Measurements from ENCODE around the gene TGM6.
"Not testable (repeated sequence)": the region's sequence is repeated elsewhere in the genome, so short reads cannot be mapped to it uniquely, and the experiment has no call there.

The TGM6 gene

DNA sequence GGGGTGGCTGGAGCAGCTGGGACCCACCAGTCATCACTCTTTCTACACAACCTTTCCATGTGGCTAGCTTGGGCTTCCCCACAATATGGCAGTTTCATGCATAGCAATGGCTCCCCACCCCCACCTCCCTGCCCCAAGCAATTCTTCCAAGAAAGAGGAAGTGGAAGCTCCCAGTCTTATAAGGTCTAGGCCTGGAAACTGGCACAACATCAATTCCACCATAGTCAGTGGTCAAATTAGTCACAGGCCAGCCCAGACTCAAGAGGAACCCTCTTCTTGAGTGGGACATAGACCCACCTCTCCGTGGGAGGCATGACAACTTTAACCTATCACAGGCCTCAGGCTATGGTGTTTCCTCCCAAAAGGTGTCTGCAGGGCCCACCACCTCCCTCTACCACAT, 17.7 kb downstream of the TGM6 start:
- DNase-seq (ENCODE audit: low spot score): no peak

DNA sequence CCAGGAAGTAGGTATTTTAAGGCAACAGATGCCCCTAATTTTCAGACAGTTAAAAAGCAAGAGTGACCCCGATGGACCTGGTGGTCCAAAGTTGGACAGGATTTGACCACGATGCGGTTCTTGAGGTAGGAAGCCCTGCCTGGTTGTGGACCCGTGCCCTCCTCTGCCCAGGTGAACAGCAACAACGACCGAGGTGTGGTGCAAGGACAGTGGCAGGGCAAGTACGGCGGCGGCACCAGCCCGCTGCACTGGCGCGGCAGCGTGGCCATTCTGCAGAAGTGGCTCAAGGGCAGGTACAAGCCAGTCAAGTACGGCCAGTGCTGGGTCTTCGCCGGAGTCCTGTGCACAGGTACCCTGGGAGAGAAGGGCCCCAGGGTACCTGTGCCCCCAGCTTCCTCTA, 18.7 kb downstream of the TGM6 start:
- no peak for DNase-seq (ENCODE audit: low spot score)

DNA sequence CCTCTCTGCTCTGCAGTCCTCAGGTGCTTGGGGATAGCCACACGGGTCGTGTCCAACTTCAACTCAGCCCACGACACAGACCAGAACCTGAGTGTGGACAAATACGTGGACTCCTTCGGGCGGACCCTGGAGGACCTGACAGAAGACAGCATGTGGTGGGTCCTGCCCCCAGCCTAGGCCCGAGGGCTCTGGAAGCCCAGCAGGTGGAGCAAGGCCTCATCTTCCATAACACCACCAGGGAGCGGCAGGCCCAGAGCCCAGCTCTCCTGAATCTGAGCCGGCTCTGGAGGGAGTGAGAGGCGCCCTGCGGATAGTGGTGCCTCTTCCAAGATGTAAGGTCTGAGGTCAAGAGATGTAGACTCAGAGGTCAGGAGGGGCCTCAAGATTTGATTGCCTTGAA, 19.6 kb downstream of the TGM6 start:
- DNase-seq (ENCODE audit: low spot score): no peak

DNA sequence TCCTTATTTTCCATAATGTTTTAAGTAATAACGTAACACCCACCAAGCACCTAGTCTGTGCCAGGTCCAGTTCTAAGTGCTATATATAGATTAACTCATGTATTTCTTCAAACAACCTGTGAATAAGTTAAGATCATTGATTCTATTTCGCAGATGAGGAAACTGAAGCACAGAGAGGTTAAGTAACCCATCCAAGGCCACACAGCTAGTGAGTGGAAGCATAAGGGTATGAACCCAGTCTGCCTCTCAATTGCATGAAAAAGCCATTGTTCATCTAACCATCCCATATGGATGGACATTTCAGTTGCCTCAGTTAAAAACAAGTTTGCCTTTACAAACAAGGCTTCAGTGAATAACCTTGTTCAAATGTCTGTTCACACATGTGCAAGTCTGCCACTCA, 20.8 kb downstream of the TGM6 start:
- no peak for DNase-seq (ENCODE audit: low spot score)

DNA sequence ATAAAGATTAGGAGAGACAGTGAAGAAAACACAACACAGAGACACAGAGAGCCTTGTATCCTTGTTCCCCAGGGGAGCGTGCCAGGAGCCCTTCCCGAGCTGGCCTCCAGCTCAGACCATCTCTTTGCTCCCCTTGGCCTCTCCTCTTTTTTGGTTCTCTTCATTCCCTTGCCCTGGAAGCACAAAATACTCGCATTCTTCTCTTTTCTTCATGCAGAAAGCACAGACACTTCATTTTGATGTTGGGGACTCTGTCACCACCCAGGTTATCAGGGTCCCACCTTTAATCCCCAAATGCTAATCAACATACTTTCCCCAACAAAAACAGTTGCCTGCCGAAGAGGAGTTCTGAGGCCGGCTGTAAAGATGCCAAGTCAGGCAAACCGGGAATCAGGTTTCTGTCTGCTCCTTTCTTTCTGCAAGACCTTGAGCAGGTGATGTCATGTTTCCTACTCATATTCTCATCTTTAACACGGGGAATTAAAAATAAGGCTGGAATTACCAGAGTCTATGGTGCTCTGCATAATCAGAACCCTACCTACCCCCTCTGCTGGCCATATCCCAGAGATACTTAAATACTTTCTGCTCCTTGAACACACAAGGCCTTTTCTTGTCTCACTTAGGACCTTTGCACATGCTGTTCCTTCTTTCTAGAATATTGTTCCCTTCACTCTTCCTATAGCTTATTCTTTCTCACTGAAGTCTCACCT, 21.7 kb downstream of the TGM6 start:
- peak; percentile 72 for DNase-seq (ENCODE audit: low spot score)

DNA sequence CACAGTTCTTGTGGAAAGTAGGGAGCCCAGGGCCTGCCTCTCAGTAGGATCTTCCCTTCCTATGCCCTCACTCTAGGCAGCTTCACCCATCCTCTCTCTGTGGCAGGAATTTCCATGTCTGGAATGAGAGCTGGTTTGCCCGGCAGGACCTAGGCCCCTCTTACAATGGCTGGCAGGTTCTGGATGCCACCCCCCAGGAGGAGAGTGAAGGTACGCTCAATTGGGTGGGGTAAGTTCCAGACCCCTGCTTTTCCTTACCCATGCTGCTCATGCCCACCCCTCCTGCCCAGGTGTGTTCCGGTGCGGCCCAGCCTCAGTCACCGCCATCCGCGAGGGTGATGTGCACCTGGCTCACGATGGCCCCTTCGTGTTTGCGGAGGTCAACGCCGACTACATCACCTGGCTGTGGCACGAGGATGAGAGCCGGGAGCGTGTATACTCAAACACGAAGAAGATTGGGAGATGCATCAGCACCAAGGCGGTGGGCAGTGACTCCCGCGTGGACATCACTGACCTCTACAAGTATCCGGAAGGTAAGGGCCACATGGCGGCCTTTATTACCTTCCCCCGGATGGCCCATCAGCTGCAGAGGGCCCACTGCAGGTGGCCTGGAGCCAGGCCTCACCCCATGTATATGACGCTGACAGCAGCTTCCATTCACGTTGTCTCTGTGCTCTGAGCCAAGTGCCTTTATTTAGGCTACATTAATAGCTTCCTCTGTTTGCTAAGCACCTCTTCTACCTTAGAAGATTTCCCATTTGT, 22.8 kb downstream of the TGM6 start:
- DNase-seq (ENCODE audit: low spot score): no peak

DNA sequence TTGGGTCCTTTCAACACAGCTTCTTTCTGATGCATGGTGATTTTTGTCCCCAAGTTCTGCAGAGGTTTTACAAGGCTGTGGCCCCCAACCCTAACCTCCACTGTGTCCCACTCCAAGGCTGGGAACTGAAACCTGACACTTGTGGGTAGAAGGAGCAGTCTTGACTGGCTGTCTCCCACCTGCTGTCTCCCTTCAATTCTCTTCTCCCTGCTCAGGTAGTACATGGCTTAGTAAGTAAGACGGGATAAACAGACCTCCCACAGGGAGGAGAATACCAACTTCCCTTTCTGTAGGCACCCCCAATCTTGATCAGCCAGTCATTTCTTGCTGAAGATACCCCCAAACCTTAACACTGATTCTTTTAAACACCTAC, 25.0 kb downstream of the TGM6 start:
- DNase-seq (ENCODE audit: low spot score): no peak

DNA sequence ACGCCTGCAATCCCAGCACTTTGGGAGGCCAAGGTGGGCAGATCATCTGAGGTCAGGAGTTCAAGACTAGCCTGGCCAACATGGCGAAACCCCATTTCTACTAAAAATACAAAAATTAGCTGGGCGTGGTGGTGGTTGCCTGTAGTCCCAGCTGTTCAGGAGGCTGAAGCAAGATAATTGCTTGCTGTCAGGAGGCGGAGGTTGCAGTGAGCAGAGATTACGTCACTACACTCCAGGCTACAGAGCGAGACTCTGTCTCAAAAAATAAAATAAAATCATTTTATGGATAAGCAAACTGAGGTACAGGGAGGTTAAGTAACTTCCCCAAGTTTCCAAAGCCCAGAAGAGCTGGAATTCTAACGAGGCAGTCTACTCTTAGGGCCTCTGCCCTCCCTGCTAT, 26.7 kb downstream of the TGM6 start:
- DNase-seq (ENCODE audit: low spot score): not testable (repeated sequence)

DNA sequence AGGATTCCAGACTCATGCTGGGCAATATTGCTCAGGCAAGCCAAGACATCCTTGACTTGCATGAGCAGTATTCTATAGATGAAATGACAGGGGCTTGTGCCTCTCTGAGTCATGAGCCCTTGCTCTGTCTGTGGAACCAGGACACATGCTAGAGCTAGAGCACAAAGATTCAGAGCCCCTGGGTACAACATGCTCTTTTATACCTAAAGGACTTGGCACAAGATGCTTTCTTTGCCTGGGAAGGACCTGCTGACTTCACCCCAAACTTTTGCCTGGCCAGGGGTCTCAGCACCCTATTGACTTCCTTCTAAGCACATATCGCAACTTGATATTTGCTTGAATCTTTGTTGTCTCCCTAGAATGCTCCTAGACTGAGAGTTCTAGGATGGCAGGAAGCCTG, 27.4 kb downstream of the TGM6 start:
- DNase-seq (ENCODE audit: low spot score): no peak

DNA sequence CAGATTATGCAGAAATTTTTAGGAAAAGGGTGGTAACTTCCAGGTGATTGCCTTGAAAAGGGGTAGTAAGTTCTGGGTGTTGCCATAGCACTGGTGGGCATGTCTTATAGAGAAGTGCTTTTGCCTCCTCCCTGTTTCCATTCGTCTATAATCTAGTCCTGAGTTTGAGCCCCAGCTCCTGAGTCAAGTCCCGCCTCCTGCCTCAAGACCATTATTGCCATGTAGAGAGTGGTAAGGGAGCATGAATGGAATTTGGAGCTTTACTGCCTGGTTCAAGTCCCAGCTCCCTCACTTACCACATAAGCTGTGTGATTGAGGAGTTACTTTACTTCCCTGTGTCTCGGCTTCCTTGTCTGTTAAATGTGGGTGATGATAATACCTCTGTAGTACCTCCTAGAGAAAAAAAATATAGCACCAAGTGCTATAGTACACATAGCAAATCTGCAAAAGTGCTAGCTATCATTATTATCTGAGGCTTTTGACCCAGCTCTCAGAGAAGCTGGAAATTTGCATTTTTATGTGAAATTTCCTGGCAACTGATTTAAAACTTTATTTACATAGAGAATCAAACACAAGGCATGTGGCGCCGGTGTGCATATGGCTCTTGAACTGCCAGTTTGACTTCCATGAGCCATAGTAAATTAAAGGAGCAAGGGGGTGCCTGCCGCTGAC, 36.0 kb downstream of the TGM6 start:
- DNase-seq (ENCODE audit: low spot score): no peak

DNA sequence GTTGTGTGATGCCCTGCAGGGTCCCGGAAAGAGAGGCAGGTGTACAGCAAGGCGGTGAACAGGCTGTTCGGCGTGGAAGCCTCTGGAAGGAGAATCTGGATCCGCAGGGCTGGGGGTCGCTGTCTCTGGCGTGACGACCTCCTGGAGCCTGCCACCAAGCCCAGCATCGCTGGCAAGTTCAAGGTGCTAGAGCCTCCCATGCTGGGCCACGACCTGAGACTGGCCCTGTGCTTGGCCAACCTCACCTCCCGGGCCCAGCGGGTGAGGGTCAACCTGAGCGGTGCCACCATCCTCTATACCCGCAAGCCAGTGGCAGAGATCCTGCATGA, 36.5 kb downstream of the TGM6 start:
- DNase-seq (ENCODE audit: low spot score): no peak

DNA sequence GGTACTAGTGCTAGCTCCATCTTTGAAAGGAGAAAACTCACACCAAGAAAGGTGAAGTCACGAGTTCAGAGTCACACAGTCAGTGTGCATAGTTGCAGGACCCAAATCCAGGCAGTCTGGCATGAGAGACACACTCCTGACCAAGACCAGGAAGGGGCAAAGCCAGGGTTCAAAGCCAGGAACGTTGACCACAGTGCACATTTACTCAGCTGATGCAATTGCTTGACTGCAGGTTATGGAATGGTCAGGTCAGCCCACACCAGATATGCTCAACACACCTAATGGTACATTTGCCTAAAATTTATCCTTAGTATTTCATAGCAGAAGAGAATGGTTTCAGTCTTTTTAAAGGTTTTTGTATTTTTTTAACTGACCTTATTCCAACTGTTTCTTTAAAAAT, 37.7 kb downstream of the TGM6 start:
- no peak for DNase-seq (ENCODE audit: low spot score)

DNA sequence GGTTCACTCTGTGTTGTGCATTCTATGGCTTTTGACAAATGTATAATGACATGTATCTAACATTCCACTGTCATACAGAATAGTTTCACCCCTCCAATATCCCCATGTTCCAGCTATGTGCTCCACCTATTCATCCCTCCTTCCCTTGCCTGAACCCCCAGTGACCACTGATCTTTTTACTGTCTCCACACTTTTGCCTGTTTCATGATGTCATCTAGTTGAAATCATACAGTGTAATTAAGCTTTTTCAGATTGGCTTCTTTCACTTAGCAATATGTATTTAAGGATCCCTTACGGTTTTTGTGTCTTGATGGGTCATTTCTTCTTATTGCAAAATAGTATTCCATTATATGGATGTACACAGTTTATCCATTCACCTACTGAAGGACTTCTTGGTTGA, 39.8 kb downstream of the TGM6 start:
- DNase-seq (ENCODE audit: low spot score): no peak

DNA sequence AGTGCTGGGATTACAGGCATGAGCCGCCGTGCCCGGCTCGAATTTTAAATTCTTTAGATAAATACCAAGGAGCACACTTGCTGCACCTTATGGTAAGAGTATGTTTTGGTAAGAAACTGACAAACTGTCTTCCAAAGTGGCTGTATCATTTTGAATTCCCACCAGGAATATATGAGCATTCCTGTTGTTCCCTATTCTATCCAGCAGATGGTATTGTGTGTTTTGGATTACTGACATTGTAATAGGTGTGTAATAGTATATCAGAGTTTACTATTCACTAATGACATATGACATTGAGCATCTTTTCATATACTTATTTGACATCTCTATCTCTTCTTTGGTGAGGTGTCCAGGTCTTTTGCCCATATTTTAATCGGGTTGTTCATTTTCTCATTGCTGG, 40.5 kb downstream of the TGM6 start:
- DNase-seq (ENCODE audit: low spot score): no peak

DNA sequence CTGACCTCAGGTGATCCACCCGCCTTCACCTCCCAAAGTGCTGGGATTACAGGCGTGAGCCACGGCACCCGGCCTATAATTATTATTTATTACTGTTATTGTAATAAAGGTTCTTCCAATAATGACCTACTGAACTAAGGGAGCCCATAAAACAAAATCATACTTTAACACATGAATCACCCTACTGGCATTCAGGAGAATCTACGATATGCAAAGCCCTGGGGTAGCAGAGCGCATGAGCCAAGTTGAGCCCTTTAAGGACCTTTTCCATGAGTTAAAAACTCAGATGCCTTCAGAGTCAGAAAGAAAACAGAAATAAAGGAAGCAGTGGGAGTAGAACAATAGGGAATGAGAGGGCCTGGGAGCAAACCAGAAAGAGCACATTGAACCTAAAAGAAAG, 48.4 kb downstream of the TGM6 start:
- DNase-seq (ENCODE audit: low spot score): no peak

DNA sequence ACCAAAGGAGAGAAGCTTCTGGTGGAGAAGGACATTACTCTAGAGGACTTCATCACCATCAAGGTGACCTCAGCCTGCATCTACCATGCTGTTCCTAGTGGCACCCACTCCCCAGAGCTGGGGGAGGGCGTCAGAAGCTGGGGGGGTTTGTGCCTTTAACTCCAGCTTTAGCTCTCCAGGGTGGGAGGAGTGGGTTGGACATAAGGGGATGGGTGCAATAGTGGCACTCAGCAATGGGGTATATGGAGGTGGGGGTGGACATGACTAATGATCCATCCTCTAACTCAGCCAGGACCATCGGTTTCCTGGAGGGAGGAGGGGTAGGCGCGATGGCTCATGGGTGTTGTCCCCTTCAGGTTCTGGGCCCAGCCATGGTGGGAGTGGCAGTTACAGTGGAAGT, 49.8 kb downstream of the TGM6 start:
- DNase-seq (ENCODE audit: low spot score): no peak

DNA sequence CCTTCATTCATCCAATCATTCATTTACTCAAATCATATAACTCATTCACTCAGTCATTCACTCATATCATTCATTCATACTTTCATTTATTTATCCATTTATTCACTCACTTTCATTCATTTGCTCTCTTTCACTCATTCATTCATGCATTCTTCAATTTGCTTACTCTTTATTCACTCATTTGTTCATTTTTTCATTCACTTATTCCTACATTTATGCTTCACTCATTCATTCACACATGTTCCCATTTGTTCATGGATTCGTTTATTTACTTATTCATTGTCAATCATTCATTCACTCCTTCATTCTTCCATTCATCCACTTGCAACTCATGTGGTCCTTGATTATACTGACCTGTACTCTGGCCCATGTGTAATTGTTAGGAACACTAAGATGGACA, 50.5 kb downstream of the TGM6 start:
- DNase-seq (ENCODE audit: low spot score): no peak

DNA sequence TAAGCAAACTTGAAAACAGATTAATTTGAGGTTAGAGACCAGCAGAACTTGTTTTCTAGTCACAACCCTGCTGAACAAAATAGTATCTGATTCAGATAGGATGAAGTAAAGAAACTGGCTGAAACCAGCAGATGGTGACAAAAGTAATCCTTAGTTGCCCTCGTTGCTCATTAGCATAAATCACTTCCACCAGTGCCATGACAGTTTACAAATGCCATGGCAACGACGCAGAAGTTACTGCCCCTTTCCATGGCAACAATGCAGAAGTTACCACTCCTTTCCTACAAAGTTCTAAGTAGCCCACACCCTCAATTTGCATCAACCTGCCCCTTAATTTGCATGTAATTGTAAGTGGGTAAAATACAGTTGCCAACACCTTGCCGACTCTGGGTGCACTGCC, 66.1 kb downstream of the TGM6 start:
- DNase-seq (ENCODE audit: low spot score): no peak

DNA sequence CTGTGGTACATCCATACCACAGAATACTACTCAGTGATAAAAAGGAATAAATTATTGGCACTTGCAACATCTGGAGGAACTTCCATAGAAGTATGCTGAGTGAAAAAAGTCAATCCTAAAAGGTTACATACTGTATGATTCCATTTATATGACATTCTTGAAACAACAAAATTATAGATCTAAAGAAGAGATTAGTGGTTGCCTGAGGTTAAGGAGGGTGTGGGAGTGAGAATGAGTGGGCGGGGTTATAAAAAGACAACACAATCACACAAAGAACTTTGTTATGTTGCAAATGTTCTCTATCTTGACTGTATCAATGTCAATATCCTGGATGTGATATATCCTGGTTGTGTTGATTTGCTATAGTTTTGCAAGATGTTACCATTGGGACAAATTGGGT, 68.7 kb downstream of the TGM6 start:
- DNase-seq (ENCODE audit: low spot score): no peak

DNA sequence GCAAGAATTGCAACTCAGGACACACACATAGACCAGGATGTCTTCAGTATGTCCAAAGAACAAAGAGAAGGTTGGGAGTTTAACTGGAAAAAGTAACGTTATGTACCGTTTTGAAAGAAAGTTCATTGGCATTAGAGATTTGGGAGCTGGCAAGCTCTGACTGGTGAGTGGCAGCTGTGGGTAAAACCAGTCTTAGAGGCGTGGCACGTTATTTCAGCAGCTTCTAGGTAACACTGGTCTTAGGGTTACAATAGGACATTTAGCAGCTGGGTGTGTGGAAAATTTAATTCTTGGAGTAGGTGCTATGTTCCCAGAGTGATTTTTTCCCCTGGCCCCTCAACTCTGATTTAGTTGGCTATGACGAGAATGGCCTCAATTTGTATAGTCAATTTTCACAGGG, 70.7 kb downstream of the TGM6 start:
- DNase-seq (ENCODE audit: low spot score): no peak

DNA sequence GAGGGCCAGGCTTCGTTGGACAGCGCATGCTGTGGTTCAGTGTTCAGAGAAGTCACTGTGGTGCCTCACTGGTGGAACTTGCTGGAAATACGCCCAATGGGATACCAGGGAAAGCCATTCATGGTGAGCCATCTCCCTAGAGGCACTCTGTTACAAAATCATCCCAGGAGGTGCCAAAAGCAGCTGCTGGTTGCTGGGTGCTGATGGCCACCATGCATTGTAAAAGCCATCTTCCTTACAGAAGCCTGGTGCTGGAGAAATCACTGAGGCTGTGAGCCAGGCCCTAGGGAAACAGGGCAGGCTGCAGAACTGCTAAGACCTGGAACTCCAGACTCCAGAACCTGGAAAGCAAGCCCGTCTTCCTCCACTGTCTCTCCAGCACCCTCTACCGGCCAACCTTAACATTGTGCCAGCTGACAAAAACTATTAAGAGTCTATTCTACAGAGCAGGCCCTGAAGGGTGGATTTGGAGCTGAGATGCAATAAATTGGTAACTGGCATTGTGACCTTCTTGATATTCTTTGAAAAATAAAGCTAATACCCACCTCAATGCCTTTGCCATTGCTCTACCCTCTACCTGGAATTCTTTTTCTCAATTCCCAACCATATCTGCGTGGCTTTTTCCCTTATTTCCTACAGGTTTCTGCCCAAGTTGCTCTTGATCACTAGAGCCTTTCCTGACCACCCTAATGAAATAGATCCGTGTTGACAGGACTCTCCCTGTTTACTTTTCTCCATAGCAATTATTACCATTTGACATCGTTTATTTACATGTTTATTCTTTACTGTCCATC, 71.4 kb downstream of the TGM6 start:
- peak; percentile 85 for DNase-seq (ENCODE audit: low spot score)

DNA sequence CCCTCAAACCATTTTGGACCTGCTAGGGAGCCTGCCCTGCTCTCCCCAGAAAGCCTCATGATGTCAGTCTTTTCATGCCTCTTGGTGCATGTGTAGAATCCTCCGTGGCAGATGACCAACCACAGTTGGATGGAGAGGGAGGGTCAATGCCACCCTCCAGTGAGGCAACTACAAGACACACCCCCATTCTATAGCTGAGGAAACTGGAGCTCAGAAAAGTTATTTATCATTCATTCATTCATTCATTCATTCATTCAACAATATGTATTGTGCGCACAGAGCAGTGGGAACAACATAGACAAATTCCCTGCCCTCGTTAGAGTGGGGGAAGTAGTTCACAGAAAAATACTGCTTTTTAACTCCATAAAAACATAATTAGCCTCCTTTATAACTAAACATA, 73.1 kb downstream of the TGM6 start:
- DNase-seq (ENCODE audit: low spot score): no peak
